ENCODE results near the gene HSPBP1.

GRCh38 chr19:55231391-55232285 lies 48.3 kb downstream of the HSPBP1 start:
- TF ChIP-seq, protein P1, sequence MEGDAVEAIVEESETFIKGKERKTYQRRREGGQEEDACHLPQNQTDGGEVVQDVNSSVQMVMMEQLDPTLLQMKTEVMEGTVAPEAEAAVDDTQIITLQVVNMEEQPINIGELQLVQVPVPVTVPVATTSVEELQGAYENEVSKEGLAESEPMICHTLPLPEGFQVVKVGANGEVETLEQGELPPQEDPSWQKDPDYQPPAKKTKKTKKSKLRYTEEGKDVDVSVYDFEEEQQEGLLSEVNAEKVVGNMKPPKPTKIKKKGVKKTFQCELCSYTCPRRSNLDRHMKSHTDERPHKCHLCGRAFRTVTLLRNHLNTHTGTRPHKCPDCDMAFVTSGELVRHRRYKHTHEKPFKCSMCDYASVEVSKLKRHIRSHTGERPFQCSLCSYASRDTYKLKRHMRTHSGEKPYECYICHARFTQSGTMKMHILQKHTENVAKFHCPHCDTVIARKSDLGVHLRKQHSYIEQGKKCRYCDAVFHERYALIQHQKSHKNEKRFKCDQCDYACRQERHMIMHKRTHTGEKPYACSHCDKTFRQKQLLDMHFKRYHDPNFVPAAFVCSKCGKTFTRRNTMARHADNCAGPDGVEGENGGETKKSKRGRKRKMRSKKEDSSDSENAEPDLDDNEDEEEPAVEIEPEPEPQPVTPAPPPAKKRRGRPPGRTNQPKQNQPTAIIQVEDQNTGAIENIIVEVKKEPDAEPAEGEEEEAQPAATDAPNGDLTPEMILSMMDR (IDR thresholded peaks at IDR 0.05): no peak
- TF ChIP-seq POLR2A (IDR thresholded peaks at IDR 0.05): no peak
